Esophagus squamous epithelium (tissue), 4 donors: ENCODE measurements around the gene RPLP1.

Experiments
- POLR2A ChIP-seq, 4 donors: fragments of 450-650 bp; IDR thresholded peaks; one replicate each; pipeline ENCODE4 v1.6.1; 2017; ENCODE audit warnings: antibody characterized with exemption in 4 of 4, mild to moderate bottlenecking in 4 of 4, moderate library complexity in 3 of 4
- TF ChIP-seq, protein P1 (sequence below), 6 experiments: fragments of 450-650 bp in 4 of 6; fragments of 200-600 bp in 2 of 6; sonication (generic) in 2 of 6; IDR thresholded peaks; one replicate each; pipeline ENCODE4 v1.5.1; 2016 to 2019; ENCODE audit warnings: antibody characterized with exemption in 6 of 6, mild to moderate bottlenecking in 4 of 6, moderate library complexity in 4 of 6

DNA sequence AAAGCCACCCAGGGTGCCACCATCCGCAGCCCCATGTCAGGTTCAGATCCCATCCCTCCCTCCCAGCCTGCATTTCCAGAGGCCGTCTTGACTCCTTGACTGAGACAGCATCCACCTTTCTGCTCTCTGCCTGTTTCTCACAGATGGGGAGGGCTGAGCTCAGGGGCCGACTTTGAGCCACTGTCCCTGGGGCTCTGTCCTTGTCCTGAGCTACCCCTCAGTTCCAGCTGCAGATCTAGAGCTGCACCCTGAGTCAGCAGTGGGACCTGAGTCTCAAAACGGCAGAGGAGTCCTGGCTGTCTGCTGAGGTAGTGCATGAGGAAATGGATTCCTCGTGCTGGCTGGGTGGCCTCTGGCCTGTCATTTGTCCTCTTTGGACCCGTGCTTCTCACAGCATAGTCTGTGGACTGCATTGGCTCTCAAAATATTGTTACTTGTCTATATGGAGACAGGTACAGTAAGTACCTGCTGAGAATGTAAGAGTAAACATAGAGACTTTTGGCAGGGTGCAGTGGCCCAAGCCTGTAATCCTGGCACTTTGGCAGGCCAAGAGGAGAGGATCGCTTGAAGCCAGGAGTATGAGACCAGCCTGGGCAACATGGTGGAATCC, 22.3 kb downstream of the RPLP1 start:
- TF ChIP-seq, protein P1, sequence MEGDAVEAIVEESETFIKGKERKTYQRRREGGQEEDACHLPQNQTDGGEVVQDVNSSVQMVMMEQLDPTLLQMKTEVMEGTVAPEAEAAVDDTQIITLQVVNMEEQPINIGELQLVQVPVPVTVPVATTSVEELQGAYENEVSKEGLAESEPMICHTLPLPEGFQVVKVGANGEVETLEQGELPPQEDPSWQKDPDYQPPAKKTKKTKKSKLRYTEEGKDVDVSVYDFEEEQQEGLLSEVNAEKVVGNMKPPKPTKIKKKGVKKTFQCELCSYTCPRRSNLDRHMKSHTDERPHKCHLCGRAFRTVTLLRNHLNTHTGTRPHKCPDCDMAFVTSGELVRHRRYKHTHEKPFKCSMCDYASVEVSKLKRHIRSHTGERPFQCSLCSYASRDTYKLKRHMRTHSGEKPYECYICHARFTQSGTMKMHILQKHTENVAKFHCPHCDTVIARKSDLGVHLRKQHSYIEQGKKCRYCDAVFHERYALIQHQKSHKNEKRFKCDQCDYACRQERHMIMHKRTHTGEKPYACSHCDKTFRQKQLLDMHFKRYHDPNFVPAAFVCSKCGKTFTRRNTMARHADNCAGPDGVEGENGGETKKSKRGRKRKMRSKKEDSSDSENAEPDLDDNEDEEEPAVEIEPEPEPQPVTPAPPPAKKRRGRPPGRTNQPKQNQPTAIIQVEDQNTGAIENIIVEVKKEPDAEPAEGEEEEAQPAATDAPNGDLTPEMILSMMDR (IDR thresholded peaks at IDR 0.05) = peak in 1 of 6 experiments; percentile 33
- no peak for TF ChIP-seq POLR2A (IDR thresholded peaks at IDR 0.05)
